CD14-positive monocyte (primary cell): ENCODE results near the gene SBF2. TPM values are rescaled to one million over a fixed set of nuclear protein-coding genes. Genes with fewer than 3 reads are reported as not detected.

Experiments
- DNase-seq, 3 donors: peaks; one replicate each; pipeline ENCODE4 v3.0.0-alpha.2; 2011 to 2022
- H2AFZ ChIP-seq: 2 replicates; pipeline ENCODE4 v1.6.0; 2012; ENCODE audit warnings: mild to moderate bottlenecking, low read depth, low read length, inconsistent platforms; ENCODE audit not compliant: insufficient read depth, poor library complexity, severe bottlenecking
- H3K27ac ChIP-seq, 2 donors: 1 replicate in 1 of 2; 2 replicates in 1 of 2; pipeline ENCODE4 v1.5.1; 2012 to 2013; ENCODE audit warnings: low read length in 2 of 2, control low read depth in 1 of 2, inconsistent platforms in 1 of 2, low read depth in 1 of 2, mild to moderate bottlenecking in 1 of 2
- H3K27me3 ChIP-seq, 2 donors: one replicate each; pipeline versions ENCODE4 v1.6.0 to v1.6.1; 2011 to 2013; ENCODE audit warnings: low read length in 2 of 2; ENCODE audit not compliant: control insufficient read depth in 2 of 2, insufficient read depth in 2 of 2
- H3K36me3 ChIP-seq, 2 donors: replicated peaks in 1 of 2; 1 replicate in 1 of 2; 2 replicates in 1 of 2; pipeline versions ENCODE4 v1.5.1 to v1.6.1; 2012 to 2013; ENCODE audit warnings: low read length in 2 of 2, control low read depth in 1 of 2, inconsistent platforms in 1 of 2, mild to moderate bottlenecking in 1 of 2; ENCODE audit not compliant: insufficient read depth in 2 of 2, control insufficient read depth in 1 of 2
- H3K4me1 ChIP-seq, 2 donors: 1 replicate in 1 of 2; 2 replicates in 1 of 2; pipeline versions ENCODE4 v1.5.1 to v1.6.1; 2012 to 2013; ENCODE audit warnings: low read length in 2 of 2, control low read depth in 1 of 2, inconsistent platforms in 1 of 2, mild to moderate bottlenecking in 1 of 2, moderate library complexity in 1 of 2; ENCODE audit not compliant: insufficient read depth in 2 of 2, control insufficient read depth in 1 of 2
- H3K4me2 ChIP-seq: replicated peaks from 2 replicates; pipeline ENCODE3; 2012; ENCODE audit warnings: low read length, moderate library complexity, mild to moderate bottlenecking; ENCODE audit not compliant: poor library complexity, severe bottlenecking; ENCODE audit errors: extremely low read depth
- H3K4me3 ChIP-seq, 3 experiments: fragments of 200-600 bp in 1 of 3; sonication (generic) in 1 of 3; replicated peaks in 1 of 3; 1 replicate in 2 of 3; 2 replicates in 1 of 3; pipeline ENCODE4 v1.5.1; 2011 to 2013; ENCODE audit warnings: low read length in 3 of 3, mild to moderate bottlenecking in 3 of 3, control low read depth in 2 of 3, low read depth in 2 of 3, inconsistent platforms in 1 of 3, moderate library complexity in 1 of 3
- H3K79me2 ChIP-seq: 2 replicates; pipeline ENCODE4 v1.6.0; 2012; ENCODE audit warnings: mild to moderate bottlenecking, control low read depth, inconsistent platforms, low read length, moderate library complexity; ENCODE audit not compliant: insufficient read depth
- H3K9ac ChIP-seq: 2 replicates; pipeline ENCODE4 v1.6.0; 2017; ENCODE audit warnings: low read length, mild to moderate bottlenecking; ENCODE audit not compliant: insufficient read depth, poor library complexity, severe bottlenecking
- H3K9me3 ChIP-seq, 2 donors: replicated peaks in 1 of 2; 1 replicate in 1 of 2; 2 replicates in 1 of 2; pipeline versions ENCODE4 v1.5.1 to v1.6.1; 2012 to 2013; ENCODE audit warnings: low read length in 2 of 2, control low read depth in 1 of 2; ENCODE audit not compliant: control insufficient read depth in 1 of 2, insufficient read depth in 1 of 2
- H4K20me1 ChIP-seq: 2 replicates; pipeline ENCODE4 v1.6.0; 2012; ENCODE audit warnings: mild to moderate bottlenecking, low read length, control low read depth, moderate library complexity; ENCODE audit not compliant: insufficient read depth
- H3K27ac Mint-ChIP-seq, 7 donors: one replicate each; pipeline ENCODE4 v1.8.0; 2020; ENCODE audit warnings: mild to moderate bottlenecking in 7 of 7, mixed read lengths in 7 of 7, moderate library complexity in 6 of 7, inconsistent platforms in 2 of 7
- H3K27me3 Mint-ChIP-seq, 3 donors: one replicate each; pipeline ENCODE4 v1.8.0; 2021 to 2022; ENCODE audit warnings: low read depth in 3 of 3, mild to moderate bottlenecking in 3 of 3, mixed read lengths in 3 of 3, moderate library complexity in 3 of 3, inconsistent platforms in 1 of 3
- H3K36me3 Mint-ChIP-seq, 2 donors: one replicate each; pipeline ENCODE4 v1.8.0; 2020; ENCODE audit warnings: mixed read lengths in 2 of 2, inconsistent platforms in 1 of 2, mild to moderate bottlenecking in 1 of 2
- H3K4me1 Mint-ChIP-seq: one replicate; pipeline ENCODE4 v1.8.0; 2020; ENCODE audit warnings: mild to moderate bottlenecking, mixed read lengths
- H3K4me3 Mint-ChIP-seq, 2 donors: one replicate each; pipeline ENCODE4 v1.8.0; 2020; ENCODE audit warnings: mild to moderate bottlenecking in 2 of 2, mixed read lengths in 2 of 2, moderate library complexity in 1 of 2
- H3K9me3 Mint-ChIP-seq, 7 donors: one replicate each; pipeline ENCODE4 v1.8.0; 2020 to 2022; ENCODE audit warnings: mixed read lengths in 7 of 7, mild to moderate bottlenecking in 6 of 7, moderate library complexity in 6 of 7, inconsistent platforms in 2 of 7
- CTCF ChIP-seq: fragments of 200-600 bp; IDR thresholded peaks from one replicate; pipeline ENCODE4 v1.8.0; 2022; ENCODE audit warnings: antibody characterized with exemption, mild to moderate bottlenecking
- WGBS: methylation state at CpG from one replicate; pipeline ENCODE4 v1.1.5; 2013; ENCODE audit warnings: missing lambda C conversion rate; ENCODE audit not compliant: insufficient coverage; 5-methylcytosine and 5-hydroxymethylcytosine counted together
- intact Hi-C, 2 donors: fragments of 100-400 bp; cut with micrococcal nuclease; formaldehyde crosslinking; loops; one replicate each; pipeline versions ENCODE4 v1.15.0 to v1.15.1; 2023
- polyA plus RNA-seq, 3 donors: library from polyadenylated mRNA; depleted of rRNA in 1 of 3; unstranded in 2 of 3; stranded (reverse) in 1 of 3; fragments of 300-500 nt in 2 of 3; fragments of >200 nt in 1 of 3; fragmentation: Illumina TruSeq in 2 of 3; gene quantifications; 1 replicate in 2 of 3; 2 replicates in 1 of 3; pipeline ENCODE4 v1.2.3, GENCODE V29; 2012 to 2021

The SBF2 gene
- polyA plus RNA-seq, 3 donors, result 8.9 to 30.7 (median 16.4) TPM

GRCh38 chr11:9772218-9772617 lies 521.8 kb downstream of the SBF2 start:
- H3K79me2 ChIP-seq, result no peaks in the 10 kb centered on the region
- no peak overlapping the region for H2AFZ ChIP-seq
- no peak overlapping the region for H3K27ac ChIP-seq
- intact Hi-C loops, result no loop called here
- Mint-ChIP-seq H3K9me3 (peaks cover 0 to 4% (median 0%) of the 10 kb centered on the region in 7 donors), H3K36me3 (peaks cover 36 to 37% of the 10 kb centered on the region in 2 donors), H3K27ac (no peak overlapping the region), H3K27me3 (peaks cover 0 to 2% (median 0%) of the 10 kb centered on the region in 3 donors), H3K4me1 (no peaks in the 10 kb centered on the region), H3K4me3 (no peak overlapping the region)
- no peaks in the 10 kb centered on the region for H3K4me1 ChIP-seq
- TF ChIP-seq CTCF, result no peak
- H3K9me3 ChIP-seq, result no peaks in the 10 kb centered on the region
- DNase-seq, result no peak
- no peak overlapping the region for H3K4me2 ChIP-seq
- H3K4me3 ChIP-seq, result no peak overlapping the region
- H3K36me3 ChIP-seq, result peaks cover 0 to 34% of the 10 kb centered on the region in 2 donors
- H3K27me3 ChIP-seq, result no peaks in the 10 kb centered on the region
- H4K20me1 ChIP-seq, result no peaks in the 10 kb centered on the region
- WGBS, result 93% methylated on average over 3 of the region's 4 CpGs
- no peak overlapping the region for H3K9ac ChIP-seq

DNA sequence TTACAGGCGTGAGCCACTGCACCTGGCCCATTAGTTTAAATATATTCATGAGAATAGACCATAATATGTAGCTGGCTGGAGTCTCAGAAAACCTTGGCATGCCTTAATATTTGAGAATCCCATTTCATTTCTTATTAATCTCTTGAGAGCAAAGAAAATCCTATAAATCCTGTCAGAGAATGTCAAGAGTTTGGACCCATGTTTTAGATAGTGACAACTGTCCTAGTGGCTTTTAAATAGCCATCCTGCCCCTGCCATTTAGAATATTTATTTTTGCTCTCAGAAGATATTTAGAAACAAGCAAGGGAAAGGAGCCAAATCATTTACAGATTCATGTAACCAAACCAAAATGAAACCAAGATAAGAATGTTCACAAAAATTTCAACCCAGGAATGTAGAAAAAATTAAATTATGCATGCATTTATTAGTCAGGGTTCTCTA lies 522.9 kb downstream of the SBF2 start:
- H3K27ac ChIP-seq, result no peak overlapping the region
- no peak overlapping the region for H3K27ac Mint-ChIP-seq
- WGBS, result 100% methylated on average over 1 of the region's 1 CpG
- H3K4me2 ChIP-seq, result no peak overlapping the region
- no peaks in the 10 kb centered on the region for H4K20me1 ChIP-seq
- no peak for DNase-seq
- peaks cover 31 to 35% of the 10 kb centered on the region in 2 donors for H3K36me3 Mint-ChIP-seq
- intact Hi-C loops, result no loop called here
- peaks cover 0 to 25% of the 10 kb centered on the region in 2 donors for H3K36me3 ChIP-seq
- no peak overlapping the region for H3K9ac ChIP-seq
- peaks cover 0 to 4% (median 0%) of the 10 kb centered on the region in 7 donors for H3K9me3 Mint-ChIP-seq
- no peaks in the 10 kb centered on the region for H3K4me1 ChIP-seq
- no peaks in the 10 kb centered on the region for H3K4me1 Mint-ChIP-seq
- H3K79me2 ChIP-seq, result no peaks in the 10 kb centered on the region
- H3K4me3 Mint-ChIP-seq, result no peak overlapping the region
- H3K9me3 ChIP-seq, result no peaks in the 10 kb centered on the region
- H3K27me3 ChIP-seq, result no peaks in the 10 kb centered on the region
- H3K27me3 Mint-ChIP-seq, result peaks cover 0 to 2% (median 0%) of the 10 kb centered on the region in 3 donors
- H3K4me3 ChIP-seq, result no peak overlapping the region
- no peak for TF ChIP-seq CTCF
- H2AFZ ChIP-seq, result no peak overlapping the region
